ENCODE data around the gene NTN5.
"Not testable (repeated sequence)": the region's sequence is repeated elsewhere in the genome, so short reads cannot be mapped to it uniquely, and the experiment has no call there.

NTN5 gene

DNA sequence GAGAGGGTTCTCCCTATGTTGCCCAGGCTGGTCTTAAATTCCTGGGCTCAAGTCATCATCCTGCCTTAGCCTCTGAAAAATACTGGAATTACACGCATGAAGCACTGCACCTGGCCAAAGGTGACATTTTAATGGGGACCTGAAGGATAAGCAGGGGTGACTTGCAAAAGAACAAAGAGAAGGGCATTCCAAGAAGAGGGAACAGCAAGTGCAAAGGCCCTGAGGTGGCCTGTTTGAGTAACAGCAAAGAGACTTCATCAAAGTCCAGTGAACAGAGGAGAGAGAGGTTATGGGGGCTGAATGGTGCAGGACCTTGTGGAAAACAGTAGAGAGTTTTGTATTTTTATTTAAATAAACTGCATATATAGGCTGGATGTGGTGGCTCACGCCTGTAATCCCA, 31.0 kb downstream of the NTN5 start:
- DNase-seq, result no peak

- DNase-seq, result no peak
Observed at GRCh38 chr19:48639483-48640375, 33.1 kb downstream of the NTN5 start.

DNA sequence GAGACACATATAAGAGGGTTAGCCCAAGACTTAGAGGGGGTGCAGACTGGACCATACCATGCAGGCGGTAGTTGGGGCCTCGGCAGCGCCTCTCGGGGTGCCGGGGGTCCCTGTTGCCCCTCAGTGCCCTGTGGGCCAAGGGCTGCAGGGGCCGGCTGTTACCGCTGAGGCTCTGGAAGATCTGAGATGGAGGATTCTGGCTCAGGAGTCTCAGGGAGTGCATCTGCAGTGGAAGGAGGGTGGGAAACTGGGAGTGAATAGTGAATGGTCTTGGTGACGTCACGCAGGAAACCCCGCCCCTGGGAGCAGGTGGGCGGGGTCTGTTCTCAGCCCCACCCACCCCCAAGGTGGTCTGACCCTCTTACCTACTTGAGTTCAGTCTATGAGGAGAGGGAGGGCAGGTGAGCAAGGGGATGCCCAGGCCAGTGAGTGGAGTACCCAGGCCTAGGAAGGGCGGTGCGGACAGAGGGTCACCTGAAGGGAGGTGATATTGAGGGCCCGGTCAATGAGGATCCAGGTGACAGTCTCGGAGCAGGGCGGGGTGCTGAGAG, 33.9 kb downstream of the NTN5 start:
- no peak for DNase-seq

DNA sequence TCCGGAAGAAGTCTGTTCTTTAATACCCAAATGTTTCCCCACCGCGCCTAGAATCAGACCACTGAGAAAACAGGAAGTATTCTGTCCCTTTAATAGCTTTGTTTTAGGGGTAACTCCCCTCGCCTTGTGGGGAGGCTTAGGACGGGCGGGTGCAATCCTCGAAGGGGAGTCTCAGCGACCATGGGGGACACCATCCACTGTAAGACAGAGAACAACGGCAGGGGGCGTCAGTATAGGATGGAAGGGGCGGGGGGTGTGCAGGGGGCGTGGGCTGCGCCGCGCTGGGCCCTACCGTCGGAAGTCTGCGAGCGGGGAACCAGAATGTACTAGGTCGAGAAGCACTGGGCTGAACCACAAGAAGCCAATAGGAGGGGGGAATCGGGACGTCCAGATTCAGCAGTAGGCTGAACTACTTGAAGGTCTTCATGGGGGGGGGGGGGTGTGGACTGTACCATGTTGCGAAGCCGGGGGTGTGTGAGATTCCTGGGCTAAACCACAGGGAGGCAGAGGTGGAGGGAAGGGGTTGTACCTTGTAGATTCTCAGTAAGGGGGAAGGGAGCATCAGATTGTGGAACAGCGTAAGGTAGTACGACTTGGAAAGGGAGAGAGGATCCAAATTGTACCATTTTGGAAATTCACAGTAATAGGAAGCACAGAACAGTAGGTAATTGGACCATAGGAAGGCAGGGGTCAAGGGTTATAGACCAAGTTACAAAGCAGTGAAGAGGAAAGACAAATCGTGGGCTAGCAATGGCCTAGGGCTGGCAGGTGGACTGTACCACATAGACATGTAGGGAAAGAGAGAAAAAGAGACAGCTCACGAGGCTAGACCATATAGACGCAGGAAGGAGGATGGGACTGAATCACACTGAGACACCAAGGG, 34.6 kb downstream of the NTN5 start:
- DNase-seq, result peak; percentile 84

DNA sequence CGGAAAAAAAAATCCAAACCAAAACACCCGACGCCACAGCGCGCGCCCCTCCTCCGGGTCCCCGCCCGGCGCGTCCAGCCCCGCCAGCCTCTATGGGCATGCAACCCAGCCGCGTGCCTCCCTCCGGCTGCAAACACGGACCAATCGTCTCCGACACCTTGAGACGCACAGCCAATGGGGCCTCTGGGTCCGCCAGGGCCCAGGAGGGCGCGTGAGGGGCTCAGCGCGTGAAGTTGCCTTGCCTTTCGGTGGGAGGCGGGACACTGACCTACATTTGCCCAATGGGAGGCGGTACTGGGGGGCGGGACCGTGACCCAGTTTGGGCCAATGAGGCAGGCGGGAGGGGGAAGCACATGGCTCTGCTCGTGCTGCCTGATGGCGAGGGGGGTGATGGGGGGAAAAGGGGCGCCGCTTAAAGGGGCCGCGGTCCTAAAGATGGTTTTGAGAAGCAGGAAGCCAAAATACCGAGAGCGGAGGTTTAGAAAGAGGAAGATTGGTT, 35.3 kb downstream of the NTN5 start:
- DNase-seq, result peak; percentile 98

DNA sequence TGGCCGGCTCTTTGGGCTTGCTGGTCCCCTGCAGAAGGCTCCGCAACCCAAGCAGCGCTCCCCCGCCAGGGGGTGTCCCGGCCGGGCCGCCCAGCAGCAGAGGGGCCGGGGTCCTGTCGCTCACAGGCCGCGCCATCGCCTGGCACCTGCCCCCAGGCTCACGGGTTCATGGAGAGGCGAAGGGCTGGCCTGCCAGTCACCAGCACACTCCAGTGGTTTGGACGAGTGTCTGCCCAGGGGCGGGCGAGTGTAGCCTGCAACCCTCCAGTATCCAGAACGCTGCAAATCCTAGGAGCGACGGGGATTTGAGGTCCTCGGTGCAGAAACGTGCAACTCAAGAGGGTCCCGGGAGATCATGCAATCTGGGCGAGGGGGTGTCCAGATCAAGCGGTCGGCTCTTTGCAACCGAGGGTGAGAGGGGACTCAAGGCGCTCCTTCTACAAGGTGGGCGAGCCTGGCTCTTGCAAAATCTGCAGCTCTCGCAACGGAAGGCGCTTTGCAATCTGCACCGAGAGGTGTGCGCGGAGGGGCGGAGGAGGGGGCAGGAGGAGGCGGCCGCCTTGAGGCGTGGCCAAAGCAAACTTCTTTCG, 35.9 kb downstream of the NTN5 start, which contains the start of gene DBP:
Gene DBP, minus strand, starts transcription at position 521 of the 590 bp plus-strand sequence. Its CDS starts 385 bp downstream, at position 136.
- no peak for DNase-seq

DNA sequence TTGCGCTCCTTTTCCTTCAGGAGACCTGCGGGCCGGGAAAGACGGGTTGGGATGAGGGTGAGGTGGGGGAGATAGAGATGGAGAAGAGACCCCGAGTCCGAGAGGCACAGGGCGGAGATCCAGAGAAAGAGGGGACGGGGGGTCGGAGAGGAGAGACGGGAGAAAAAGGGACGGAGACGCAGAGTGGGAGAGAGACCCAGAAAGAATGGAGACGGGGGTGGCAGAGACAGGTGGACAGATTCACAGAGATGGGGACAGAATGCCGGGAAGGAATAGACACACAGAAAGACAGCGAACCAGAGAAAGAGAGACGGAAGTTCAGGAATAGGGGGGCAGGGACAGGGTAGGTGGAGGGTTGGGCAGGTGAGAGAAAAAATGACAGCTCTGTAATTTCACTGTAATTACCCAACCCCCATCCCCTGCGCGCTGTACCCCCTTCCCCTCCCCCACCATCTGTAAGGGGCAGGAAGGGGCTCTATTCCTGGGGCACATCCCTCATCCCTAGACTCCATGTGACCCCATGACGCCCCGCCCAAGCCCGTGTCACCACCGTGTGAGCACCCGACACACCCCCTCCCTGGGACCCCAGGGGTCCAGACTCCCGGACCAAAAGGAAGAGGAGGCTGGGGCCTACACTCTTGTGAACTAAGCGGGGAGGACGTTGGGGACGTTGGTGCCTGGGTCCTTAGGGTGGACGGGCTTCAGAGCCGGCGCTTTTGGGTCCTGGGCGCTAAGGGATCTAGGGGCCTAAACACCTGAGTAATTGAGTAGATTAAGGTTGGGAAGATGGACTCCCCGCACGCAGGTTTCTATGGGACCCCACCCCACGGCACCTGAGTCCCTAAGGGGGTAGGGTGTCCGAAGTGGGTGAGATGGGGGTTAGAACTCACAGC, 36.6 kb downstream of the NTN5 start:
- no peak for DNase-seq

GRCh38 chr19:48635263-48635965, 37.4 kb downstream of the NTN5 start:
- peak; percentile 82 for DNase-seq

DNA sequence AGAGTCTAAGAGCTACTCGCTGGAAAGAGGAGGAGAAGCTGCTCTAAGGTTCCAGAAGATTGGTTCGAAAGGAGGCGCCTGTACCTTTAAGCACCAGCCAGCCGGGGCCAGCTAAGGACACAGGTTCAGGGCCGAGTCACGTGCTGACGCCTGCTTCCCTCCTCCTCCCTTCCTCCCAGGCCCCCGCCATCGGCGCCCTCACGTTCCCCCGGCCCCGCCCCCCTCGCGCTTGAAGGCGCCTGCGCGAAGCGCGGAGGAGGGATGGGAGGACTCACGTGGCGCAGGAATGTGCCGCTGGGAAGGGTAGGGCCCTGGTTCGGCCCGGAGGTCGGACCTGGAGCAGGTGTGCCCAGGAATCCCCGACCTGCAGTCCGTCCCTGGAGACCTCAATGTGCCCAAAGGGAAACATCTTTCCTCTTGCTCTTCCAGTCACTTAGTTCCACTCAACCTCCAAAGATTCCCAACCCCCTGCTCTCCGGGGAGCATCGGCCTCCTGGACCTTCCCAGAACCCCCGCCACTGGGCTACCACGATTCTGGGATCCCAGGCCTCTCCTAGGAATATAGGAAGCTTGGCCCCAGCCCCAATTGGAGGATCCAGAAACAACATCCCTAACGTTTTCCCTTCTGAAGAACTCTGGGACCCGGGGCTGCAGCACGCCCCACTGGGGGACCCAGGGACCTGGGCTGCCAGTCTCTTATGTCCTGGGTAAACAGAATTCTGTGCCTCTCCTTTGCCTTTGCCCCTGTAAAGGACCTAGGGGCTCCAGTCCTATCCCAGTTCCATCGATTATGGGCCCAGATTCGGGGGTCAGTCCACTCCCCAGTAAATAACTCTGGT, 38.2 kb downstream of the NTN5 start:
- DNase-seq, result peak; percentile 94

DNA sequence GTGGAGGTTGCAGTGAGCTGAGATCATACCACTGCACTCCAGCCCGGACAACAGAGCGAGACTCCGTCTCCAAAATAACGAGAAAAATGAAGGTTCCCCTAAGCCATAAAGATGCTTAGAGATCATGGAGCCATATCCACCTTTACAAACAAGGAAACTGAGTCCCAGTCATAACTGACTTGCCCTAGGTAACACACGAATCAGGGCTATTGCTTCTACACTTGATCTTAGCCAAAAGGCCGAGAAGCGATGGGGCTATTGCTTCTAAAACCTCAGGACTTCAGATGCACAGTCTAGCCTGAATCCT, 38.8 kb downstream of the NTN5 start:
- DNase-seq, result no peak

GRCh38 chr19:48633148-48634035, 39.4 kb downstream of the NTN5 start:
- no peak for DNase-seq

DNA sequence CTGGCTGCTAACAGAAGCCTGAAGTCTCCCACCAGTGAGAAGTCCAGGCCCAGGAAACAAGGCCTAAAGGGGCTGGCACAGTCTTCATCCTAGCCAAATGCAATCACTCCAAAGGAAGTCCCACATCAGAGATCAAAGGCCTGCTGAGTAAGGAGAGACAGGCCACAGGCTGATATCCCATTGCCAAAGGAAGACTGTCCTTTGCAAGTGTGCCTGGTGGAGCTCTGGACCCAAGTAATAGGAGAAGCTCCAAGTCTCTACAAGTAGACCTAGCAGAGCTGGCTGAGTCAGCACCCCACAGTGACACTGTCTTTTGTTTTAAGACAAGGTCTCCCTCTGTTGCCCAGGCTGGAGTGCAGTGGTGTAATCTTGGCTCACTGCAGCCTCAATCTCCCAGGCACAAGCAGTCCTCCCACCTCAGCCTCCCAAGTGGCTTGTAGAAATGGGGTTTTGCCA, 40.1 kb downstream of the NTN5 start:
- no peak for DNase-seq

DNA sequence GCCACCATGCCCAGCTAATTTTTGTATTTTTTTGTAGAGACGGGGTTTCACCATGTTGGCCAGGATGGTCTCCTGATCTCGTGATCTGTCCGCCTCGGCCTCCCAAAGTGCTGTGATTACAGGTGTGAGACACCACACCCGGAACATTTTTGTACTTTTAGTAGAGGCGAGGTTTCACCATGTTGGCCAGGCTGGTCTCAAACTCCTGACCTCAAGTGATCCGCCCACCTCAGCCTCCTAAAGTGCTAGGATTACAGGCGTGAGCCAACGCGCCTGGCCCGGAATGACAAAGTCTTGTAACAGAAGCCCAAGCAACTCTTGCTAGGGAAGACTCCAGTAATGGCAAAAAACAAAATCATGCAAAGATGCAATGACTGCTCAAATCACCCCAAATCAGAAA, 40.5 kb downstream of the NTN5 start:
- not testable (repeated sequence) for DNase-seq

DNA sequence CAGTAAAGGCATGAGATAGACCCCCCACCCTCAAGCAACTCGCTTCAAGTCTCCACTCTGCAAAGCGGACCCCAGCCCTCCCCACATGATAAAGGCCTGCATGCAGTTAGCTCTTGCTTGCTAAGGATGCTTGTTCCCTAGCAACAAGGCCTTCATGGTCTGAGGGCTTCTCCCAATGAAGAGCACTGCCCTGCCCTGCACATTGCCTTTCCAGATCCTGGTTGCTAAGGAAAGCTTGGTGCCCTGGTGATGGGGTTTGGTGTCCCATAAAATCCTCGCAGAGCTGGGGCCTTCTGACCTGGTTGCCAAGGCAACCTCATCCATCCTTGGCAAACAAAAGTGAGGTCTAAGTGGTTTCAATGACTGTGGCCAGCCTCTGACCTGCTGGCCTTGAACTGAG, 41.6 kb downstream of the NTN5 start:
- DNase-seq, result no peak

- DNase-seq, result no peak
Observed at GRCh38 chr19:48630296-48631063, 42.3 kb downstream of the NTN5 start.

DNA sequence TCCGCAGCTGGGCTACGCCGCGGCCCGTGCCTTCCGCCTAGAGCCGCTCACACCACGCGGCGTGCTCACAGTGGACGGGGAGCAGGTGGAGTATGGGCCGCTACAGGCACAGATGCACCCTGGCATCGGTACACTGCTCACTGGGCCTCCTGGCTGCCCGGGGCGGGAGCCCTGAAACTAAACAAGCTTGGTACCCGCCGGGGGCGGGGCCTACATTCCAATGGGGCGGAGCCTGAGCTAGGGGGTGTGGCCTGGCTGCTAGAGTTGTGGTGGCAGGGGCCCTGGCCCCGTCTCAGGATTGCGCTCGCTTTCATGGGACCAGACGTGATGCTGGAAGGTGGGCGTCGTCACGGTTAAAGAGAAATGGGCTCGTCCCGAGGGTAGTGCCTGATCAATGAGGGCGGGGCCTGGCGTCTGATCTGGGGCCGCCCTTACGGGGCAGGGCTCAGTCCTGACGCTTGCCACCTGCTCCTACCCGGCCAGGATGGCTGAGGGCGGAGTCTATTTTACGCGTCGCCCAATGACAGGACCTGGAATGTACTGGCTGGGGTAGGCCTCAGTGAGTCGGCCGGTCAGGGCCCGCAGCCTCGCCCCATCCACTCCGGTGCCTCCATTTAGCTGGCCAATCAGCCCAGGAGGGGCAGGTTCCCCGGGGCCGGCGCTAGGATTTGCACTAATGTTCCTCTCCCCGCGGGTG, 43.1 kb downstream of the NTN5 start:
- no peak for DNase-seq

DNA sequence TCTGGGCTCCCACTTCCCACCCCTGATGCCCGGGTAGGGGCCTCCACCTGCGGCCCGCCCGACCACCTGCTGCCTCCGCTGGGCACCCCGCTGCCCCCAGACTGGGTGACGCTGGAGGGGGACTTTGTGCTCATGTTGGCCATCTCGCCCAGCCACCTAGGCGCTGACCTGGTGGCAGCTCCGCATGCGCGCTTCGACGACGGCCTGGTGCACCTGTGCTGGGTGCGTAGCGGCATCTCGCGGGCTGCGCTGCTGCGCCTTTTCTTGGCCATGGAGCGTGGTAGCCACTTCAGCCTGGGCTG, 43.6 kb downstream of the NTN5 start:
- DNase-seq, result no peak
